GM12878 (cell line): ENCODE data around the gene PIWIL1.

Experiments used
- BACH1 ChIP-seq: fragments of 450-650 bp; IDR thresholded peaks from 2 replicates; pipeline ENCODE4 v1.6.1; 2017; ENCODE audit warnings: mild to moderate bottlenecking, borderline replicate concordance
- CREB1 ChIP-seq: IDR thresholded peaks from 2 replicates; pipeline ENCODE4 v1.6.1; 2012; ENCODE audit warnings: low read depth, mild to moderate bottlenecking, inconsistent platforms
- JUND ChIP-seq: IDR thresholded peaks from 2 replicates; pipeline ENCODE4 v1.6.1; 2012; ENCODE audit warnings: low read depth, mild to moderate bottlenecking, low read length, improper control_type of control experiment, moderate library complexity
- POLR2A ChIP-seq: IDR thresholded peaks from 2 replicates; pipeline ENCODE4 v1.6.1; 2011; ENCODE audit warnings: low read depth, mild to moderate bottlenecking, low read length
- POLR2AphosphoS2 ChIP-seq: IDR thresholded peaks from 2 replicates; pipeline ENCODE4 v1.6.1; 2011; ENCODE audit warnings: low read depth, mild to moderate bottlenecking, low read length, improper control_type of control experiment, moderate library complexity
- POLR2AphosphoS5 ChIP-seq: IDR thresholded peaks from 2 replicates; pipeline ENCODE4 v1.6.1; 2011; ENCODE audit warnings: mild to moderate bottlenecking, low read length, inconsistent platforms
- RAD21 ChIP-seq: IDR thresholded peaks from 2 replicates; pipeline ENCODE4 v1.6.1; 2011; ENCODE audit warnings: mild to moderate bottlenecking, low read depth, low read length, moderate library complexity; ENCODE audit not compliant: insufficient read depth
- RFX5 ChIP-seq: IDR thresholded peaks from 2 replicates; pipeline ENCODE4 v1.6.1; 2011; ENCODE audit warnings: low read depth, low read length, improper control_type of control experiment
- SP1 ChIP-seq: IDR thresholded peaks from one replicate; pipeline ENCODE4 v1.6.1; 2011; ENCODE audit warnings: low read depth, low read length
- SRF ChIP-seq, 2 experiments: IDR thresholded peaks; 2 replicates each; pipeline ENCODE4 v1.6.1; 2011; ENCODE audit warnings: low read depth in 2 of 2, low read length in 2 of 2, mild to moderate bottlenecking in 1 of 2, moderate library complexity in 1 of 2
- TAF1 ChIP-seq: IDR thresholded peaks from 2 replicates; pipeline ENCODE4 v1.6.1; 2011; ENCODE audit warnings: mild to moderate bottlenecking, low read depth, low read length, borderline replicate concordance
- TF ChIP-seq, protein P1 (sequence below): fragments of 450-650 bp; IDR thresholded peaks from 2 replicates; pipeline ENCODE4 v1.6.1; 2017; ENCODE audit warnings: mild to moderate bottlenecking
- TF ChIP-seq, protein P2 (sequence below), 3 experiments: IDR thresholded peaks in 2 of 3; conservative IDR thresholded peaks in 1 of 3; 2 replicates each; pipeline ENCODE4 v1.5.1; 2011; ENCODE audit warnings: low read depth in 3 of 3, low read length in 3 of 3, mild to moderate bottlenecking in 3 of 3, control low read depth in 2 of 3, moderate library complexity in 2 of 3, inconsistent platforms in 1 of 3, mixed read lengths in 1 of 3; ENCODE audit not compliant: control insufficient read depth in 2 of 3, insufficient read depth in 1 of 3; ENCODE audit errors: extremely low read depth in 1 of 3
- TF ChIP-seq, protein P3 (sequence below): IDR thresholded peaks from 2 replicates; pipeline ENCODE4 v1.6.1; 2012; ENCODE audit warnings: low read depth, low read length, improper control_type of control experiment

DNA sequence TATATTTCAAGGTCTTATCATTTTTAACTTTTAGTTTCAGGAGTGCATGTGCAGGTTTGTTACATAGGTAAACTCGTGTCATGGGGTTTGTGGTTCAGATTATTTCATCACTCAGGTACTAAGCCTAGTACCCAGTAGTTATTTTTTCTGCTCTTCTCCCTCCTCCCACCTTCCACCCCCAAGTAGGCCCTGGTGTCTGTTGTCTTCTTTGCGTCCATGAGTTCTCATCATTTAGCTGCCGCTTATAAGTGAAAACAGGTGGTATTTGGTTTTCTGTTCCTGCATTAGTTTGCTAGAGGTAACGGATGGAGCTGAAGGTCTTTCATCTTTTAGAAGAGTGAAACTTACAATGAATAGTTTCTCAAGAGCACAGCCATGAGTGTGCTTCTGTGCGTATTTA lies 24.4 kb downstream of the PIWIL1 start:
- TF ChIP-seq SRF (IDR thresholded peaks at IDR 0.05; ENCODE audit: low read depth in 2 of 2, low read length in 2 of 2) (no peak), POLR2AphosphoS5 (no peak), CREB1 (no peak), POLR2AphosphoS2 (no peak), BACH1 (no peak), TAF1 (no peak), RFX5 (no peak), JUND (no peak), RAD21 (no peak), SP1 (no peak), POLR2A (no peak)
- TF ChIP-seq, protein P1, sequence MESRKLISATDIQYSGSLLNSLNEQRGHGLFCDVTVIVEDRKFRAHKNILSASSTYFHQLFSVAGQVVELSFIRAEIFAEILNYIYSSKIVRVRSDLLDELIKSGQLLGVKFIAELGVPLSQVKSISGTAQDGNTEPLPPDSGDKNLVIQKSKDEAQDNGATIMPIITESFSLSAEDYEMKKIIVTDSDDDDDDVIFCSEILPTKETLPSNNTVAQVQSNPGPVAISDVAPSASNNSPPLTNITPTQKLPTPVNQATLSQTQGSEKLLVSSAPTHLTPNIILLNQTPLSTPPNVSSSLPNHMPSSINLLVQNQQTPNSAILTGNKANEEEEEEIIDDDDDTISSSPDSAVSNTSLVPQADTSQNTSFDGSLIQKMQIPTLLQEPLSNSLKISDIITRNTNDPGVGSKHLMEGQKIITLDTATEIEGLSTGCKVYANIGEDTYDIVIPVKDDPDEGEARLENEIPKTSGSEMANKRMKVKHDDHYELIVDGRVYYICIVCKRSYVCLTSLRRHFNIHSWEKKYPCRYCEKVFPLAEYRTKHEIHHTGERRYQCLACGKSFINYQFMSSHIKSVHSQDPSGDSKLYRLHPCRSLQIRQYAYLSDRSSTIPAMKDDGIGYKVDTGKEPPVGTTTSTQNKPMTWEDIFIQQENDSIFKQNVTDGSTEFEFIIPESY: no peak
- TF ChIP-seq, protein P2, sequence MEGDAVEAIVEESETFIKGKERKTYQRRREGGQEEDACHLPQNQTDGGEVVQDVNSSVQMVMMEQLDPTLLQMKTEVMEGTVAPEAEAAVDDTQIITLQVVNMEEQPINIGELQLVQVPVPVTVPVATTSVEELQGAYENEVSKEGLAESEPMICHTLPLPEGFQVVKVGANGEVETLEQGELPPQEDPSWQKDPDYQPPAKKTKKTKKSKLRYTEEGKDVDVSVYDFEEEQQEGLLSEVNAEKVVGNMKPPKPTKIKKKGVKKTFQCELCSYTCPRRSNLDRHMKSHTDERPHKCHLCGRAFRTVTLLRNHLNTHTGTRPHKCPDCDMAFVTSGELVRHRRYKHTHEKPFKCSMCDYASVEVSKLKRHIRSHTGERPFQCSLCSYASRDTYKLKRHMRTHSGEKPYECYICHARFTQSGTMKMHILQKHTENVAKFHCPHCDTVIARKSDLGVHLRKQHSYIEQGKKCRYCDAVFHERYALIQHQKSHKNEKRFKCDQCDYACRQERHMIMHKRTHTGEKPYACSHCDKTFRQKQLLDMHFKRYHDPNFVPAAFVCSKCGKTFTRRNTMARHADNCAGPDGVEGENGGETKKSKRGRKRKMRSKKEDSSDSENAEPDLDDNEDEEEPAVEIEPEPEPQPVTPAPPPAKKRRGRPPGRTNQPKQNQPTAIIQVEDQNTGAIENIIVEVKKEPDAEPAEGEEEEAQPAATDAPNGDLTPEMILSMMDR (IDR thresholded peaks at IDR 0.05 in 2 of 3, conservative IDR thresholded peaks at IDR 0.05 in 1 of 3; ENCODE audit: control insufficient read depth in 2 of 3, extremely low read depth in 1 of 3, insufficient read depth in 1 of 3, low read depth in 3 of 3, low read length in 3 of 3): no peak
- TF ChIP-seq, protein P3, sequence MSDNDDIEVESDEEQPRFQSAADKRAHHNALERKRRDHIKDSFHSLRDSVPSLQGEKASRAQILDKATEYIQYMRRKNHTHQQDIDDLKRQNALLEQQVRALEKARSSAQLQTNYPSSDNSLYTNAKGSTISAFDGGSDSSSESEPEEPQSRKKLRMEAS: no peak
